Esophagus squamous epithelium (tissue), 4 donors: ENCODE results near the gene UGT1A9.

Experiments used
- POLR2A ChIP-seq, 4 donors: fragments of 450-650 bp; IDR thresholded peaks; one replicate each; pipeline ENCODE4 v1.6.1; 2017; ENCODE audit warnings: antibody characterized with exemption in 4 of 4, mild to moderate bottlenecking in 4 of 4, moderate library complexity in 3 of 4
- TF ChIP-seq, protein P1 (sequence below), 6 experiments: fragments of 450-650 bp in 4 of 6; fragments of 200-600 bp in 2 of 6; sonication (generic) in 2 of 6; IDR thresholded peaks; one replicate each; pipeline ENCODE4 v1.5.1; 2016 to 2019; ENCODE audit warnings: antibody characterized with exemption in 6 of 6, mild to moderate bottlenecking in 4 of 6, moderate library complexity in 4 of 6

DNA sequence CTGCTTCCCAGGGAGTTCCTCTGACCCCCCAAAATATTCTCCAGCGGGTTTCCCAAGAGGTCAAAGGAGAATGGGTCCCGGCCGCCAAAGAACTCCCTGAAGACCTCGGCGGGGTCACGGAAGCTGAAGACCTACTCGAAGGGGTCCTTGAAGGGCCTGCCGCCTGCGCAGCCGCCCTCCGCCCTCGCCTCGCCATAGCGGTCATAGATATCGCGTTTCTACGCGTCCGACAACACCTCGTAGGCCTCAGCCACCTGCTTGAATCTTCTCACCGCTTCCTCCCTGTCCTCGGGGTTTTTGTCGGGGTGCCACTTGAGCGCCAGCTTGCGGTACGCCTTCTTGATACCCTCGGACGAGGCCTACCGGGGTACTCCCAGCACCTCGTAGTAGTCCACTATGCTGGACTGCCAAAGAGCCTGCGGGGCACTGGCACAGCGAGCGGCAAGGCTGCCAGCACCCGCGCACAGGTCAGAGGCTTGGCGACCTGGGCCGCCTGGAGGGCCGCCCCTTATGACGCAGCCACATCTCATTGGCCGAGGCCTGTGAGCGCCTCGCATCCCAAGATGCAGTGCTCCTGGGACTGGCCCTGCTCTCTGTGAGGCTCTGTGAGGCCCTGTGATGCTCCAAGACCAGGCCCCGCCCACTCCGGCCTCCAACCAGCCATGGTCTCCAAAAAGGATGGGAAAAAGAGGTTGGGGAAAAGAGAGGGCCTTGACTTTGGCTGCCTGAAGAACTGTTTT, 83.3 kb downstream of the UGT1A9 start:
- TF ChIP-seq POLR2A (IDR thresholded peaks at IDR 0.05) = no peak
- TF ChIP-seq, protein P1, sequence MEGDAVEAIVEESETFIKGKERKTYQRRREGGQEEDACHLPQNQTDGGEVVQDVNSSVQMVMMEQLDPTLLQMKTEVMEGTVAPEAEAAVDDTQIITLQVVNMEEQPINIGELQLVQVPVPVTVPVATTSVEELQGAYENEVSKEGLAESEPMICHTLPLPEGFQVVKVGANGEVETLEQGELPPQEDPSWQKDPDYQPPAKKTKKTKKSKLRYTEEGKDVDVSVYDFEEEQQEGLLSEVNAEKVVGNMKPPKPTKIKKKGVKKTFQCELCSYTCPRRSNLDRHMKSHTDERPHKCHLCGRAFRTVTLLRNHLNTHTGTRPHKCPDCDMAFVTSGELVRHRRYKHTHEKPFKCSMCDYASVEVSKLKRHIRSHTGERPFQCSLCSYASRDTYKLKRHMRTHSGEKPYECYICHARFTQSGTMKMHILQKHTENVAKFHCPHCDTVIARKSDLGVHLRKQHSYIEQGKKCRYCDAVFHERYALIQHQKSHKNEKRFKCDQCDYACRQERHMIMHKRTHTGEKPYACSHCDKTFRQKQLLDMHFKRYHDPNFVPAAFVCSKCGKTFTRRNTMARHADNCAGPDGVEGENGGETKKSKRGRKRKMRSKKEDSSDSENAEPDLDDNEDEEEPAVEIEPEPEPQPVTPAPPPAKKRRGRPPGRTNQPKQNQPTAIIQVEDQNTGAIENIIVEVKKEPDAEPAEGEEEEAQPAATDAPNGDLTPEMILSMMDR (IDR thresholded peaks at IDR 0.05) = no peak
